GM13976 (cell line): ENCODE data around the gene FAM174A.

Experiments used
- DNase-seq: peaks from one replicate; pipeline ENCODE4 v3.0.0; 2012; ENCODE audit warnings: low spot score
- in situ Hi-C: fragments of 300-500 bp; cut with MboI; formaldehyde crosslinking; loops from one replicate; pipeline ENCODE4 v1.12.0; 2022; ENCODE audit warnings: low sequenced_read_pairs, mixed read lengths, inconsistent platforms; ENCODE audit not compliant: unreplicated experiment
- TF ChIP-seq, protein P1 (sequence below): IDR thresholded peaks from 2 replicates; pipeline ENCODE4 v1.5.1; 2012; ENCODE audit warnings: borderline replicate concordance, mild to moderate bottlenecking; ENCODE audit not compliant: insufficient read depth; ENCODE audit errors: extremely low read depth, missing control alignments, control extremely low read depth

Gene FAM174A

DNA sequence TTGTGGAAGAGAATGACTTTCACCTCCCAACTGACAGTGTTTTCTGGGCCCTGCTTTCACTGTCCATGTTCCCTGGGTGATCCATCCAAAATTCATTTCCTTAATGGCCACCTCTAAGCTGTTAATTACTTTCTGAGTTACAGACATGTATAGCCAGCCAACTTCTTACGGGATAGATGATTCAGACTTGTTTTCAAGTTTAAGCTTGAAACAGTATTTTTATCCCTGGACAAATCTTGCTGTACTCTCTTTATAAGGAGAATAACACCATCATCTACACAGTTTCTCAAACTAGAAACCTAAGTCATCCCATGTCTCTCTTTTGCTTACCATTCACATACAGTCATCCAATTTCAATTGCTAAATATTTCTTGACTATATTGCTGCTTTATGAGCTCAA is 6.9 kb downstream of the FAM174A start:
- no peak for DNase-seq
- TF ChIP-seq, protein P1, sequence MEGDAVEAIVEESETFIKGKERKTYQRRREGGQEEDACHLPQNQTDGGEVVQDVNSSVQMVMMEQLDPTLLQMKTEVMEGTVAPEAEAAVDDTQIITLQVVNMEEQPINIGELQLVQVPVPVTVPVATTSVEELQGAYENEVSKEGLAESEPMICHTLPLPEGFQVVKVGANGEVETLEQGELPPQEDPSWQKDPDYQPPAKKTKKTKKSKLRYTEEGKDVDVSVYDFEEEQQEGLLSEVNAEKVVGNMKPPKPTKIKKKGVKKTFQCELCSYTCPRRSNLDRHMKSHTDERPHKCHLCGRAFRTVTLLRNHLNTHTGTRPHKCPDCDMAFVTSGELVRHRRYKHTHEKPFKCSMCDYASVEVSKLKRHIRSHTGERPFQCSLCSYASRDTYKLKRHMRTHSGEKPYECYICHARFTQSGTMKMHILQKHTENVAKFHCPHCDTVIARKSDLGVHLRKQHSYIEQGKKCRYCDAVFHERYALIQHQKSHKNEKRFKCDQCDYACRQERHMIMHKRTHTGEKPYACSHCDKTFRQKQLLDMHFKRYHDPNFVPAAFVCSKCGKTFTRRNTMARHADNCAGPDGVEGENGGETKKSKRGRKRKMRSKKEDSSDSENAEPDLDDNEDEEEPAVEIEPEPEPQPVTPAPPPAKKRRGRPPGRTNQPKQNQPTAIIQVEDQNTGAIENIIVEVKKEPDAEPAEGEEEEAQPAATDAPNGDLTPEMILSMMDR, result no peak
- in situ Hi-C loops, result no loop called here

DNA sequence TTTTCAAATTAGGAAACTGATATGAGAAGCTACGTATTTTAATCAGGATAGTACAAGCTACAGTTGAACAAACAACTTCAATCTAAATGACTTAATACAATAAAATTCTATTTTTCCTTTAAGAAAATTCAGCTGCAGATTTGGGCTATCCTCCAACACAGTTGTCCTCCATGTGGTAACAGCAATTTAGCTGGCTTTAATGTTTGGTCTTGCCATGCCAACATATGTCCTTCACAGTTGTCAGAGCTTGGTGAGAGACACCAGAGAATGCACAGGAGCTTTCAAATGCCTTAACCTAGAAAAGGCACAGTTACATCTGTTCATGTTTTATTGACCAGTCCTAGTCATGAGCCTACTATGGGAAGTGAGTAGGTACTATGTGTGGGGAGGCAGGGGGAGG is 10.8 kb downstream of the FAM174A start:
- TF ChIP-seq, protein P1, result no peak
- in situ Hi-C loops, result no loop called here
- DNase-seq, result no peak

DNA sequence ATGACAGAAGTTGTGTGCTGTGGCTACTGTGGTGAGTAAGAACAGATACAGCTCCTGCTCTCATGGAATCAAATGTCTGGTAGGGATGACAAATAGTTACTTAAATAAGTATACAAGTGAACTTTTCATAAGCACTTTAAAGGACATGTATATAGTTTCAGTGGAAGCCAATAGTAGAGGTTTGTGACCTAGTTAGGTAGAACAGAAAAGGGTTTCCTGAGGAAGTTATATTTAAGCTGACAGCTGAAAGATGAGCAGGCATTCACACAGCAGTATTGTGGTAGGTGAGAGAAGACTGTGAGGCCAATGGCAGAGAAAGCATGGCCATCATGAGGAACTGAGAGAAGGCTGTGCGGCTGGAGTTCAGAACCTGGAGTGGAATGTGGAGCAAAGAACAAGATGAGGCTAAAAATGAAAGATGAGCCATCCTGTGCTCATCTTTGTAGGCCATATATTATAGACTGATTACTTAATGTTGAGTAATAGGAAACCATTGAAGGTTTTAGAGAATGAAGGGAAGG is 15.4 kb downstream of the FAM174A start:
- in situ Hi-C loops, result no loop called here
- peak; percentile 5 for DNase-seq
- TF ChIP-seq, protein P1, result no peak

DNA sequence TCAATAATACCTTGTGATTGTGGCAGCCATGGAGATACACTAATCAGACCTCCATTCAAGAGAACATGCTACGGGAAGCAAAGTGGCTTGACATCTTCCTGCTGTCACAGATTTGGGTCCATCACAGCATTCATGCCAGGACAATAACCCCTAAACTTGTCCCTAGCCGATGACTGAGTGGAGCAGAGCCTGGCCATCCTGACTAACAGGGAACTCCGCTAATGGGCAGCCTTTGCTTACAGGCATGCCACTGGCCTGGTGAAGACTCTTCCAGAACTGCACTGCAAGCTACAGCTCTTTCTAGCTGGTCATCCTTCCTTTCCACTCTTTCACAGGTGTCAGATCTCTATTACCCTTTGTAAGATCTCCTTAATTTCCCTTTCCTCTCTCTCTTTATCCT is 16.0 kb downstream of the FAM174A start:
- no peak for DNase-seq
- TF ChIP-seq, protein P1, result no peak
- in situ Hi-C loops, result no loop called here

DNA sequence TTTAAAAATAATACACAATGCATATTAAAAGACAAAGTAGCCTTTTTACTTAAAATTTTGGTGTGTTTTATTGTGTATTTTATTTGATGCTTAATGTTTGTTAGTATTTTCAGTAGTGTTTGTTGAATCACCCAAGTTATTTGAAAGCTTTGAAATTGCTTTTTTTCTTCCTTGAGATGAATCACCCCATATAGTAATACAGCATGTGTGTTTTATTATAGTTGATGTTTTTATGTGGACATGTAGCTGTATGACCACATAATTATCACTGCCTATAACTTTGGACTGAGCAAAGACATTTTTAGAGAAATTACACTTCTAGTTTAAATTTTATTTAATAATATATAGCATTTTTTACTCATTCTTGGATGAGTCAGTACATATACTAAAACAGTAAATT is 18.0 kb downstream of the FAM174A start:
- no peak for DNase-seq

DNA sequence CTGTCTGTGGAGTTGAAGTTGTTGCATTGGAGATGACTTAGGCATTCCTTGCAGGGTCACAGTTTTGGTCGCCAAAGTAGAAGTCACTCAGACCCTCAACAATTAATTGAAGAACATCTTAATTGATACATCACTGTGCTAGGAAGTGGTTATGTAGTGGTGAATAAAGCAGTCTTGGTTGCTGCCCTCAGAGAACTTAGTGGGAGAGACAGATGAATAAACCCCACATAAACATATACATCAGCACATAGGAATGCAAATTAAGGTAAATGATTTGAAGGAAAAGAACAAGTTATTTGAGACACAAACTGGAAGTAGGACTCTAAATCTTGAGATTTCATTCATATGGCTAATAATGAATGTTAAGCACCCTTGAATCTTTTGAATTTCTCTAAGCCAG is 25.7 kb downstream of the FAM174A start:
- in situ Hi-C loops, result no loop called here
- TF ChIP-seq, protein P1, result no peak
- no peak for DNase-seq

More for the DNA sequence above, 18.0 kb downstream of the FAM174A start:
- in situ Hi-C loops, result no loop called here
- TF ChIP-seq, protein P1, result no peak

DNA sequence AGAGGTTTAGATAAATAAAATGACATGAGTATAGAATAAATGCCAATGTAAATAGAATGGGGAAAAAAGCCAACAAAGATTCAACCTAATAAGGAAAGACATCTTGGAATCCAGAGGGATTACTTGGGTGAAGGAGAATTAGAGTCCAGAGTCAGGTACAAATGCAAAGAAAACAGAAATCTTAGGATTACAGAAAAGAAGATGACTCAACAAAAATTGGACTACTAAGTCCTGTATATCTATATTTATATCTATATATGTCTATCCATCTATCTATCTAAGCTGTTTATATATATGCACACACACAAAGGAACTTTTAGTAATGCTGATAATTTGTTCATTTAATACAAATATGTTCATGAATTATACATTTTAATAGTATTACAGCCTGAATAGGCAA is 27.6 kb downstream of the FAM174A start:
- DNase-seq, result no peak
- in situ Hi-C loops, result no loop called here
- TF ChIP-seq, protein P1, result no peak
